GM18511 (cell line): Measurements from ENCODE around the gene PARD3B.
A peak's percentile ranks its signal among the peaks of the same experiment; 100 is the strongest.

Experiments
- ATAC-seq: cut with Tn5 transposase; IDR thresholded peaks from one replicate; pipeline ENCODE4 v1.9.1; 2021; ENCODE audit warnings: mild to moderate bottlenecking, moderate library complexity; ENCODE audit not compliant: unreplicated experiment

The PARD3B gene

DNA sequence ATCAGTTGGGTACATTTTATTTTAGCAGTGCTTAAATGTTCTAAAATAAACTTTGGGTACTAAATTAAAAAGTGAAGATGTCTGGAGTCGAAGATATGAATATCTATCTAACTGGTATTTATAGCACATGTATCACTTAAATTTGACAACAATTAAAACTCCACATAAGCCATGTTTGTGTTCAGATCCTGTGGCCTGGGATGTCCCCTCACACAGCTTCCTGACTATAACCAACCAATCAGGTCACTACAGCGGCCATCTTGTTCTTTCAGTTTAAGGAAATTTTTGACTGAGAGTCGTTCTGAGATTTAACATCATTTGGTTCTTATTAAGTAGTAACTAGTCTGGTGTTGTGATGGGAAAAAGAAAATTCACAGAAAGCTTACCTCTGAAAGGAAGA, 966.4 kb downstream of the PARD3B start:
- ATAC-seq = no peak

DNA sequence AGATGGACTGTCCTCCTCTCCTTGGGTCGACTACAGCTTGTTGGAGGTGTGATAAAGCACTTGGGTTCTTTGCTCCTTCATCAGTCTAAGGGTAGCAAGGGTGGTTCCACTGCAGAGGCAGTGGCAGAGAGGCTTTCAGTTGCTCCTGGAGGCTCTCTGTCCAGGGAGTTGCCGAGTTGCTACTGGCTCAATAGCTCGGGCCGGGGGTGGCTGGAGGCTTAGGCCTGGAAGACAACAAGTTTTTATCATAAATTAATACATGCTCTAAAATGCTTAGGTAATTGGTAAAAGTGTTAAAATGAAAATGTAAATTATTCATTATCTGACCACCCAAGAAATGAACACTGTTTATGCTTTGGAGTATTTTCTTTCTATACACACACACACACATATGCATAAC, 975.0 kb downstream of the PARD3B start:
- no peak for ATAC-seq

DNA sequence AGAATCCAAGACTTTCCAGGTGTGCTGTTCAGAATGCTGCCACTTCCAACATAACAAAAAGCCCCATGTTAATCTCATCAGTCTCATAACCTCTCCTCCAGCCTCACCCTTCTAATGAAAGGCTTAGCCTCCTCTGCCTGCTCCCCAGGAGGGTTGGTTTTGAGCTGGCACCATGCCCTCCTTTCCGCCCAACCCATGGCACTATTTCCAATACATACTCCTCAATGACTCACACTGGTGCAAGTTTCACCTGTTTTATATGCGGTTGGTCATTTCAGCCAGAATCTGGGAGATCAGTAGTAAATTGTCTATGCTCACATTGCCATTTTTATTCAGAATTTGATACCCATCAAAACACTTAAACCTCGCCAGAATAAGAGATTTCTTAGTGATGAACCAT, 979.4 kb downstream of the PARD3B start:
- no peak for ATAC-seq

DNA sequence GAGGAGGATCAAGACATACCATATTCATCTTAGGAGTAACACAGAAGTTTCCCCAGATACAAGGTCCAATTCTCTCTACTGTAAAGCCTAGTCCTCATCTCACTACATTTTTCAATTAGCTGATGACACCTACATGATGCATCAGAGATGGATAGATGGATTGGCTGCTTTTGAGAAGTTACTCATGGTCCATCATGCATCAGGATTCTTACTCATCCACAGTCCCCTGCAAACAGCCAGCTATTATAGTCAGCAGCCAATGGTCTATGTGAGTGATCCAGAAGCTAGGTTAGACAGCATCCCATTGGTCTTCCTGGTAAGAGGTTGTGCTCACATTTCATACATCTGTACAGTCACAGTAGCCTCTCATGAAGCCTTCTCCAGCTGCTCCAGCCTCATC, 982.5 kb downstream of the PARD3B start:
- no peak for ATAC-seq

DNA sequence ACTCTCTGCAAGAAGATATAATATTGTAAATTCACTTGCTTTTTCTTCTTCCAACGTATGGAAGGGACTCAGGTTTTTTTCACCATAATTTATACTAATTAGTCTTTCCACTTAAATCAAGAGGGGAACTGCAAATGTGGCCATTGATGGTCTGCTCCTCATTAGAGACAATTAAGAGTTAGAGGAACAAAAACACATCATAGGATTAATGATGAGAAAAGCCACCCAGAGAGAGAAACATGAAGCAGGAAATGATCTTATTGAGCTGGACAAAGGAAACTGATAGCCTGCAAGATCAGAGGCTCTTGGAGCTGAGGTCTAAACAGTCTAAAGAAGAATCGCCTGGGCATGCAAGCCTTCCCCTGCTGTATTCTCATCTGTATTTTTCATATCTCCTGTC, 985.8 kb downstream of the PARD3B start:
- no peak for ATAC-seq

DNA sequence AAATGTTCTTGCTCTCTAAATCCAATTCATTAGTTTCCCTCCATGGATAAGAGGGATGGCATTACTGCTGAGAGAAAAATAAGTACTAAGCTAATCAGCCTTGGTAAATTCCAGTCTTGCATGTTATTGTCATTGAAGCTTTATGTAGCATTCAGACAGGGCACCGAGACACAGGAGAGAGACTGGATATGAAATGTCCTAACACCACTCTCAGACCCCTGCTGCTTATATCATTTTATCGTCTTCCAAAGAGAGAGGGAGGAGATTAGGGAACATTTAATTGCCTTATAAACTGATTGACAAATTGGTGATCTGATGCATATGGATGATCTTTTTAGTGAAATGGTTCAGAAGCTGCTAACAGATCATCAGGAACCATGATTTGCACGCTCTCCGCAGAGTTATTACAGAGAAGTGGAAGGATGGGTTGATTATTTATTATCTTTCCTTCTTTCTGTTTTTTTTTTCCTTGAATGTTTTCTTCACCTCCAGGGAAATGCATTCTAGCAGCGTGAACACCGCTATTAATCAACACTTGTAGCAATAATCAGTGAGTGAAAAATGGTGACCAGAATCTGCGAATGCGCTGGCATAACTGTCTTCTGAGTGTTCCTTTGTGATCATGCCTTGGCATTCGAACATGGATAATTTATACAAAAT, 986.3 kb downstream of the PARD3B start:
- ATAC-seq = no peak

DNA sequence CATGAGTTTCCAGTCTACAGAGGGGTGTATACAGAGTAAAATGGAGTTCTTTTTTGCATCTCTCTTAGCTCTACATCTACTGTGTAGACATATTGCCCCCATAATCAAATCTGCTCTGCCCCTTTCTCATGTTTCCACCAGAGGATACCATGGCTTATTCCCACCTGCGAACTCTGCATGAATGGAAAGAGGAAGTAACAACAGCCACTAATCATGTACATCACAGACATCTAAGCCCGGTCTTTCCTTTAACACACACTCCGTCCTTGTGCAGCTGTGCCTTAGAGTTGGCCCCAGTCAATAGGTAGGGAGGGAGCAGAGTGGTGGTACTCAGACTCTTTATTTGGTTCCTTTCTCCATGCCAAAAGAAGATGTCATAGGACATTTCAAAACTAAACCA, 989.7 kb downstream of the PARD3B start:
- no peak for ATAC-seq

DNA sequence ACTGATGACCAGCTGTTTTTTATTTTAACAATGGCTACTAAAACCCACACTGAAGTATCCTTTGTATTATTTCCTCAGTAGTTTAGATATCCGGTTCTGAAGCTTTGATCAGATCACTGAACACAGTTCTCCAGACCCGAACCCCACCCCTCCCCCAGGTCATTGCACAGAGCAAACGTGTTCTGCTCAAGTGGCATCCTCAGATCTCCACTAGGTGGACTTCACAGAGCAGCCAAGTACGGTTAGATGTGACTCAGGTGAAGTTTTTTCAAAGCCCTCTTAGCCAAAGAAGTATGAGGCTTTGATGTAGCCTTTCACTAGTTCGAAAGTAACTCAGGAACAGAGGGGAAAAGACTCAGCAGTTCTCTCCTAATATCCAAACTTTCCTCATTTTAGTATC, 994.3 kb downstream of the PARD3B start:
- ATAC-seq = no peak

DNA sequence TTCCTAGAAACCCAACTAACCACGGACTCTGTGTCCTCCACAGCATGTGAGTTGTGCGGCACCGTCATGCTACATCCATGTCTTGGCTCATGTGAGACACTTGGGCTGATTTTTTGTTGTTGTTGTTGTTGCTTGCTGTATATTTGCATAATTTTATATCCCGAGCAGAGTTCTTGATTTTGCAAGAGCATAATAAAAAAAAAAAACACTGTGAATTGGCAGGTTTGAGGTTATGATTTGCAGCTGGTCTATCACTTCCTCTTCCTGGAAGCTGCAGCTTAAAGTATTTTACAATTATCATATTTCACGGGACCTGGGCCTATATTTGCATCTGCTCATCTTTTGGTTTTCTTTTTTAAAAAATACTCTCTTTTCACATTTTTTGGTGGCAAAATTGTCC, 994.8 kb downstream of the PARD3B start:
- no peak for ATAC-seq

DNA sequence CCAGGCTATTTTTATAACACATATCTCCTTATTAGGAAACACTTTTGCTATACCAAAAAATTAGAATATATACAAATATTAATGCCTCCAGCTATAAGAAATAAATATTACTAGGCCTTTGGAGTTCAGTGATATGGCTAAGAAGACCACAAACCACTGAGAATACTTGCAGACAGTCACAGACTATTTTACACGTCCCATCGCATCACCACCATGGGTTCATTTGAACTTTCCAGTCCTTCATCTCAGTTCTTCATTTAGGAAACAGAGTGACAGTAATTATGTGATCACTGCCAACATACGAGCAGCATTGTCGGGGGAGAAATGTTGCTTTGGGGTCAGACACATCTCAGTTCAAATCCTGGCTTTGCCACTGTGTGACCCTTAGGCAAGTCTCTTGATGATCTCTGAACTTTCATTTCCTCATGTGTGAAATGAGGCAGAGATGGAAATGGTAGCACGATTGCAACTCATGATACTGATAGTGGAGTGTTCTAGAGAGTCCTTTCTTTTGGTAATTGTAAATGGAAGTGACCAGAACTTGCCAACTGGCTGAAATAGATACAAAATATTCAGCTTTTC, 998.1 kb downstream of the PARD3B start:
- ATAC-seq = peak; percentile 46

DNA sequence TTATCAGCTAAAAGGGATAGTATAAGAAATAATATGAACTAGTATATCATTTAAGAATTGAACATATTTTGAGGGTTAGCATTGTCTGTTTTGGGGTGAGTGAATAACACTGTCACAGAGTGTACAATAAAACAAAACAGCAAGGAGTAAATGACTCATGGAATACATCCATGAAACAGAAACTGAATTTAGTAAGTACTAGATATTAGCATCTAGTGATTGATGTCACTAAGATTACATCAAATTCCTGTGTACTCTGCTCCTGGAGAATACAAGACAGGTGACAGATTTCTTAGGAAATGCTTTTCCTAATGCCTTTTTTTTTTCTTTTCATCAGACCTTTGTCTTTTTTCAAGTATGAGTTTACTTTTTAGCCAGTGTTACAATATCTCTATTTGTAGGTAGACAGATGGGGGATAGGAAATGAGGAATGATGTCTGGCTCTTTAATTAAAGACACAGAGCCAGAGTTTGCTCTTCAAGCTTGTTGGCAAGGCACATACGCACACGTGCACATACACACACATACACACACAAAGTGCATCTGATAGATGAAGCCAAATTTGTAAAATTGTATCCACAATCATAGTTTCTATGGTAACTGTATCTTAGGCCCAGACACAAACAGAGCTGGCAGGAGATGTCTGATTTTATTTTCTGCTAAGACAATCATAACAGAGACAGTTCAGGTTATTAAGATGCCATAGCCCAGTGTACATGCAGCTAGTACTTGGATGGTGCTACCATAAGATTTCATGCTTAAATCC, 998.8 kb downstream of the PARD3B start:
- no peak for ATAC-seq

DNA sequence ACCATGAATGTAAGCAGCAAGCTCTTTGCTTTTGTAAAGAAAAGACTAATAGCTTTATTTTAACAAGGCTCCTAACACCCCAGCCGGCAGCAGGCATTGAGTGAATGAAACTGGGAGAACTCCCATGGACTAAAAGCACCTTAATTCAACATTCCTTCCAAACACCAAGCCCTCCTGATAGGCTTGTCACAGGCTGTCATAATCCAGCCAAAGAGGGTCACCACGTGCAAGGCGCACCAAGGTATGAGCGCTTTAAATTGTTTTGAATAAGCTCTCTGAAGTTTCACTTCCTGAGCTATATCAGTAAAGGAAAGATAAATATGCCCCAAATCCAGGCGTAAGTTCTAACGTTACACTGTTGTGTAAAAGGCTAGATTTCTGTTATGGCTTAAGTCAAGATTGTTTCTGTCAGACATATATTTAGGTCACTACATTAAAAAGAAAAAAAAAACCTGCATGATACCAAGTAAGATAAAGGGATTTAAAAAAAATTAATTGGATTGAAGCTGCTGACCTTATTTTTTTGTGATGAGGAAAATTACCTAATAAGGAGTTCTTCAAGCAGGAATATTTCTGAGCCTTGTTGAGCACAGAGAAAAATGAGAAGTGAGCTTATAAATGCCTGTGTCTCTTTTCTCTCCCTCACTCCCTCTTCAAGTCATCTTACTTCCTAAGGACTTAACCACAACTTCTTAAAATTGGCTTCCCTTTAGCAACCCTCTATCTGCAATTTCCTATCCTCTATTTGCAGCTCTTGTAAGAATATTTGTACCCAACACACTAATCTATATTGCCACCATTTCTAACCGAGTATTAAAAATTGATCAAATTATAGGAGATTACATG, 1000.9 kb downstream of the PARD3B start:
- ATAC-seq = no peak

DNA sequence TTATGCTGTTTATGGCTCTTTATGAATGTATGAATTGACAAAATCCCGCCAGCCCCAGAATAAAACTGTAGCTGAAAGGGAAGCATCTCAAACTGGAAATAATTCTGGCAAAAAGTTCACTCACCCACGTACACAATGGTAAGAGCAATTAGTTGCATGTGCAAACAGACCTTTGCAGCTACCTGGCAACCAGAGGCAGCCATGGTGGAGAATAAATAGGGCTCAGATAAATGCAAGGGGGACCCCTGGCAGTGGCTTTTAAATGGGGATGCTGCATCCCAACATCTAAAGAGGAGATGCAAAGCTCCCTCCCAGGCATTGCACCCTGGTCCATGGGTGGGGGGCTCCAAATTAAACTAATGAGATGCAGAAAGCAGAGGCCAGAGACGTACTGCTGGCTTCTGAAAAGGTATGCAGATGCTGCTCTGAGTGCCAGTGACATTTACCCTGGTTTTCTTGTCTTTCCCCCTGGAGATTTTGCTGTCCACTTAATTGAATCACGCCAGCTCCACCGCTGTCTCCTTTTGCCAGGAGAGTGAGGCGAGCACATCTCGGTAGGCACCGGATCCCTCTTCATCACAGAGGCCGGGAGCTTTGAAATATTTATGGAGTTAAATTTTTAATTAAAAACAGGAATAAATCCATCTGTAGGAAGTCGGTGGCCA, 1010.4 kb downstream of the PARD3B start:
- no peak for ATAC-seq

DNA sequence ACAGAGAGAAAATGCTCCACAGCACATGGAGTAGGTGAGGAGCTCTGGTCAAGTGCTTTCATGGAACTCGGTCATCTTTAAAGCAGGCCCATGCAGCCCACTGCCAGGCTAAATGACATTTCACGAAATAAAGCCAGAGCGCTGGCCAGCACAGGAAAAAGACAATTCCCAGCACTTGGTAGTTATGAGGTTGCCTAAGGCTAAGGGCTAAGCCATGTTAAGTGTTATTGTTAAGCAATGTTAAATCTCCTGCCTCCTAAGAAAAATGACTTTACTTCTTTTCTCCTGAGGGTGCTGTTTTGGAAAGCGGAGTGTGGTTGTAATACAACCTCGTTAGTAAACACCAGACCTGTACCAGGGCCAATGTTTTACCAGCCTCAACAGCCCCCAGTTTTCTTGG, 1011.1 kb downstream of the PARD3B start:
- ATAC-seq = no peak

DNA sequence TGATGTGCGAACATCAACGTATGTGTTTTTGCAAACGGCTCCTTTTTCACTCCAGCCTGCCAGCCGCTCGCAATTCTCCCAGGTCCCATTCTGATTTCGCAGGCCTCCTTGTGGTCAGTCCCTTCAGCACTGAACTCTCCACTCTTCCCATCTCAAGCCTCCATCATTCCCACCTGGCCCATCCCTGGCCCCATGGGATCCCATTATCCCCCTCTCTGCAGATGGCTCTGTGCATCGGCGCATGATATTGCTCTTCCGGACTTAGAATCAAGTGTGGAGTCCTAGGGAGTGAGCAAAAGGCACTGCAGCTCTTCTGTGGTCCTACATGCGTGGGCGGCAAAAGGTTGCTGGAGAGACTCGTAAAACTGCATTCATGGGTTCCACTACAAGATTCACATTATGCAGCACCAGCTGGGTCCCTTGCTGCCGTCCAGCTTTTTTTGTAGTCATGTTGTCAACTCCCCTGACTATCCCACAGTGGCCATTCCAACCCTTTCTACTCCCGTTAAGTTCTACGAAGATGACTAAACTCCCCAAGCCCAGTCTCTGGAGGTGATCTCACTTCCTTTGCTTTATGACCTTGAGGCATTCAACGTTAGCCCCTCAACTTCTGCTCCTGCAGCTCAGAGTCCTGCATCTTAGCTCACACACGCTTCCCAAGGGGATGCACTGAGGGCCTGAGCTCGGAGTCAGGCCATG, 1011.7 kb downstream of the PARD3B start:
- no peak for ATAC-seq

DNA sequence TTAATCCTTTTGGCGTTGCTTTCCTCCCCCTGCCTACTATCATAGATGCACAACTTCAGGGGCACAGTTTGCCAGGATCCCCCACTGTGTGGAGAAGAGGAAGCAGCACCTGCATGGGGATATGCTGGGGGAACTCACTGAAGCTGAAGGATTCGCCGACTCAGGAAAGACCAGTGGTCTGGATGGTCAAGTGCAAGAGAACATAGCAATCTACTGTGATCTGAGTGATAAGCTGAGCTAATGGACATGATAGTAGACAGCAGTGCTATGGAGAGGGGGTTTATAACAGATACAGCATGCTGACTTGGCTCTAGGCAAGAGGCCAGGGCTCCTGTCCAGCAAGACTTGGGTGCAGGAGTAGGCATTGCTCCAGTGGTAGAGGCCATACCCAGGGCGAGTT, 1012.6 kb downstream of the PARD3B start:
- ATAC-seq = no peak

DNA sequence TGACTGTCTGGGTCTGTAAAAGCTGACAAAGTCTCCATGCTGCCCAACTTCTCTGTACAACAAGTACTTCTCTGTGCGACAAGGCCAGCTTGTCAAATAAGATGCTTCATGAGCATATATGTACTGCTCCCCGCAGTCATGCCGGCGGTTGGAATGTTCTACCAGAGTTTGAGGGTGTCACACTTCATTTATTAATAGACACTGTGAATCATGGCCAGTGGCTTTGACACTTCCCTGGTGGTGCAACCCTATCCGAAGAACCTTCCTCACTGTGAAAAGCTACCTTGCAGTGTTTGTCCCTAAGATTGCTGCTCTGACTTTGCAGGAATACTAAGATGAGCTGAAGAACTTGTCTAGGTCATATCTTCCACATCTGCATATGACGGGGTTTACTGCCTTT, 1016.2 kb downstream of the PARD3B start:
- no peak for ATAC-seq

DNA sequence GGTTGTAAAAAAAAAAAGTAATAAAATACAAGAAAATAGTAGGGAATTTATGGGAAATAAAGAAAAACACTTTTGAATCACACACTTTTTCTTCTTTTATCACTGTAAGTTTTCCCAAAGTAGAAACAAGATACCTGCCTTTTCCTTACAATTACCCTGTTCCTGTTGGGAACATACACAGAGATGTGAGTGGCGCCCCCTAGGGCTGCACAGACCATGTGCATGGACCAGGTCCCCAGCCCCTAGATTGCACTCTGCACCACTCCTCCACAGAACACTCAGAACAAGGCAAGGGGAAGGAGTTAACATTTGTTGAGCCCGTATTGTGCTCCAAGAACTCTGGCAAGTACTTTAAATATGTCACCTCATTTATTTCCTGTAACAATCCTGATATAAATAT, 1018.4 kb downstream of the PARD3B start:
- ATAC-seq = no peak

DNA sequence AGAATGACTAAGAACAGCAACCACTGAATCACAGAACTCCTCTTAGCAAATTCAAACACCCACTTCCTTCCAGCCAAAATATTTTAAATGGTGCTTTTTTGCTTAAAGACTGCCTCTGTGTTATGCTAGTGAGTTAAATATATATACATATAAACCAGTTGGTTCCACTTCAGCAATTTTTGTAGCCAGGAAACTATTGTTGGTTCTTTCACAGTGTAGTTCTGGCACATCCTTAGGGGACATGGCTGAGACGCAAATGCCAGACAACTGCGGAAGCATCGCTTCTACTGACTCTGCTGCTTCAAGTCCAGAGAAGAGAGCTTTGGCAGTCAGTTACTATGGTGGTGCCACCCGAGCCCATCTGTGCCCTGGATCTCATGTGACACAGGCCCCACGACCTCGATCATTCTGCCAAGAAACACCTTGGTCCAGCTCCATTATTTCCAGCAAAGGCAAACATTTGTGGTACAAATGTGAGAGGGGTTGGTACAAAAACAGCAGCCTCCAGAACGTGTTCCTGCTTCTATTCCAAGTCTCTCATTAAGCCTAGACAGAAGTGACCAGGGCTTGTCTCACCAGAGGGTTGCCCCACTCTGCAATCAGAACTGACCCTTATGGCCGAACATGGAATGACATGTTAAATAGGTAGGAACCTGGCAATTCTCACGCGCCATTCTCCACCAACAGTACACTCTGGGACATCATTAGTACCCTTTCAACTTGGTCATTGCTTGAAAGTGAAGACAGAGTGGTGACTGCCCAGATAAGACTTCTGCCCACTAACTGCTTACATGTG, 1019.3 kb downstream of the PARD3B start:
- ATAC-seq = no peak

DNA sequence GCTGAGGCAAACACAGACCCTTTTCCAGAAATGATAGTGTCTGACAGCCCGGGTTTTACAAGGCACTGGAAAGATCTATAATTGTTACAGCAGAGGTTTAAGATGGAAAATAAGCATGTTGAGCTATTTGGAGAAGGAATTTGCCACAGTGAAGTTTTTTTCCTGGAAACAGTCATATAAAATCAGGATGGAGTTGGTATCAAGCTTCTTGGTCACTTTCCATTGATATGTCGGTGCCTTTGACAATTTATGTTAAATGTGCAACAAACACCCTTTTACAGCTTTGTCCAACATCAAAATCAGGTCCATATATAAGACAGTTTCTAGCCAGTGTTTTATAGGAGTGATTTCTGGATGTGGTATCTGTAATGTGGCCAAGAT, 1019.9 kb downstream of the PARD3B start:
- ATAC-seq = no peak
